OCI-LY7 (cell line): Measurements from ENCODE around the gene ZNF420. TPM values are rescaled to one million over a fixed set of nuclear protein-coding genes. Genes with fewer than 3 reads are reported as not detected.
"Not testable (repeated sequence)": the region's sequence is repeated elsewhere in the genome, so short reads cannot be mapped to it uniquely, and the experiment has no call there.

Source experiments
- BruUV-seq: library from RNA; stranded (reverse); fragments of 400-500 nt; replicated peaks from 2 replicates; lab custom pipeline; 2021; lab: Mats Ljungman, UMichigan
- CTCF ChIA-PET: fragments of 300-600 bp; sonication (Branson Sonifier 250); formaldehyde crosslinking; loops from one replicate; lab custom pipeline; 2022; ENCODE audit warnings: antibody characterized with exemption; ENCODE audit not compliant: unreplicated experiment; lab: Charles Lee
- POLR2A ChIA-PET: fragments of 300-600 bp; sonication (Branson Sonifier 250); formaldehyde crosslinking; loops from one replicate; lab custom pipeline; 2022; ENCODE audit warnings: antibody characterized with exemption; lab: Charles Lee
- DNase-seq: peaks from one replicate; pipeline ENCODE4 v3.0.0-alpha.2; 2015; ENCODE audit warnings: low spot score
- H2AFZ ChIP-seq: fragments of 200-600 bp; sonication (generic), shearing (Covaris generic); 2 replicates; pipeline ENCODE4 v1.6.1; 2014; ENCODE audit warnings: mild to moderate bottlenecking, antibody characterized with exemption, low read length, moderate library complexity
- H3K27ac ChIP-seq: fragments of 200-600 bp; sonication (generic); 2 replicates; pipeline ENCODE4 v1.5.1; 2014; ENCODE audit warnings: mixed run types, low read depth, mild to moderate bottlenecking, moderate library complexity, low read length, inconsistent platforms; ENCODE audit not compliant: poor library complexity, severe bottlenecking
- H3K36me3 ChIP-seq: fragments of 200-600 bp; sonication (generic); 2 replicates; pipeline ENCODE4 v1.6.1; 2014; ENCODE audit warnings: mild to moderate bottlenecking, antibody characterized with exemption, low read length, moderate library complexity, mixed read lengths; ENCODE audit not compliant: insufficient read depth
- H3K4me1 ChIP-seq: fragments of 200-600 bp; sonication (generic); 2 replicates; pipeline ENCODE4 v1.5.1; 2014; ENCODE audit warnings: mild to moderate bottlenecking, low read length; ENCODE audit not compliant: insufficient read depth, poor library complexity, severe bottlenecking
- H3K4me2 ChIP-seq: fragments of 200-600 bp; sonication (generic); 2 replicates; pipeline ENCODE4 v1.6.1; 2014; ENCODE audit warnings: mild to moderate bottlenecking, low read length
- H3K4me3 ChIP-seq: fragments of 200-600 bp; sonication (generic); 2 replicates; pipeline ENCODE4 v1.5.1; 2014; ENCODE audit warnings: mild to moderate bottlenecking, low read depth, low read length; ENCODE audit not compliant: poor library complexity, severe bottlenecking
- H3K79me2 ChIP-seq: fragments of 200-600 bp; sonication (generic); 2 replicates; pipeline ENCODE4 v1.6.1; 2016; ENCODE audit warnings: low read depth, mild to moderate bottlenecking, low read length, moderate library complexity, mixed read lengths; ENCODE audit not compliant: insufficient read depth
- H3K9me2 ChIP-seq: fragments of 200-600 bp; sonication (generic); 2 replicates; pipeline ENCODE4 v1.6.1; 2016; ENCODE audit warnings: mild to moderate bottlenecking, low read length, mixed read lengths; ENCODE audit not compliant: insufficient read depth
- H3K9me3 ChIP-seq: fragments of 200-600 bp; sonication (generic); 2 replicates; pipeline ENCODE4 v1.6.1; 2014; ENCODE audit warnings: mild to moderate bottlenecking, mixed run types, low read length, mixed read lengths
- H4K20me1 ChIP-seq: fragments of 200-600 bp; sonication (generic); 2 replicates; pipeline ENCODE4 v1.6.1; 2014; ENCODE audit warnings: mild to moderate bottlenecking, antibody characterized with exemption, low read length, moderate library complexity, mixed read lengths; ENCODE audit not compliant: insufficient read depth
- EZH2phosphoT487 ChIP-seq: fragments of 200-600 bp; sonication (generic); IDR thresholded peaks from 2 replicates; pipeline ENCODE4 v1.6.1; 2018; ENCODE audit warnings: low read depth, borderline replicate concordance, mild to moderate bottlenecking, mixed run types, antibody characterized with exemption, low read length, moderate library complexity, mixed read lengths
- intact Hi-C: fragments of 100-400 bp; cut with micrococcal nuclease; formaldehyde crosslinking; loops from one replicate; pipeline ENCODE4 v1.10.0; 2022; ENCODE audit not compliant: unreplicated experiment
- total RNA-seq, 2 experiments: library from RNA; depleted of rRNA in 1 of 2; stranded (reverse); fragments of >200 nt in 1 of 2; shearing (Covaris generic) in 1 of 2; gene quantifications; 2 replicates each; pipeline ENCODE4 v1.2.3, GENCODE V29; 2014 to 2022
- TF ChIP-seq, protein P1 (sequence below): fragments of 200-600 bp; sonication (generic); conservative IDR thresholded peaks from 2 replicates; pipeline ENCODE4 v1.5.1; 2014; ENCODE audit warnings: mild to moderate bottlenecking, antibody characterized with exemption, low read length, moderate library complexity, mixed read lengths

ZNF420 gene
- total RNA-seq, 2 experiments from 2014 or later = 8.8 to 11.0 TPM

DNA sequence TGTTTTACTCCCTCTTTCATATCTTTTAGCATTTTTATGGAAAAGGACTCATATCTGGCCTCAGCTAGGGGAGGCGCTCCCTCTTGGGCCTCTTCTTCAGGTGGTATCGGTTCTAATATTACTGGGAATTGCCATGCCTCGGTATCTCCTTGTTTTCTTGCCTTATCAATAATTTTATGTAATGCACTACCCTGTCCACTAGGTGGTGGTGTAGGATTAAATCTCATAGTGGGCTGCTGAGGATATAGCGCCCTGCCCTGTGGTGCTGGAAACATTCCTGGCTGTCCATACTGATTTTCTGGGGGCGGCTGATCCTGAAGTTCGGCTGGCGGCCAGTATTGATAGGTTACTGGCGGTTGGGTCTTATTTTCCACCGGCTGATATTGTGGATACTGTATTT is 35.8 kb downstream of the ZNF420 start:
- Histone ChIP-seq H3K27ac (no peak overlapping the region), H3K4me2 (no peak overlapping the region), H3K79me2 (no peaks in the 10 kb centered on the region), H3K9me3 (no peaks in the 10 kb centered on the region), H2AFZ (no peak overlapping the region), H3K36me3 (peaks cover 18% of the 10 kb centered on the region), H4K20me1 (no peaks in the 10 kb centered on the region), H3K4me1 (no peaks in the 10 kb centered on the region), H3K4me3 (no peak overlapping the region), H3K9me2 (no peaks in the 10 kb centered on the region)
- CTCF ChIA-PET = no interaction called here
- DNase-seq = peak; percentile 47
- POLR2A ChIA-PET = no interaction called here
- intact Hi-C loops = no loop called here
- no peak for TF ChIP-seq EZH2phosphoT487
- TF ChIP-seq, protein P1, sequence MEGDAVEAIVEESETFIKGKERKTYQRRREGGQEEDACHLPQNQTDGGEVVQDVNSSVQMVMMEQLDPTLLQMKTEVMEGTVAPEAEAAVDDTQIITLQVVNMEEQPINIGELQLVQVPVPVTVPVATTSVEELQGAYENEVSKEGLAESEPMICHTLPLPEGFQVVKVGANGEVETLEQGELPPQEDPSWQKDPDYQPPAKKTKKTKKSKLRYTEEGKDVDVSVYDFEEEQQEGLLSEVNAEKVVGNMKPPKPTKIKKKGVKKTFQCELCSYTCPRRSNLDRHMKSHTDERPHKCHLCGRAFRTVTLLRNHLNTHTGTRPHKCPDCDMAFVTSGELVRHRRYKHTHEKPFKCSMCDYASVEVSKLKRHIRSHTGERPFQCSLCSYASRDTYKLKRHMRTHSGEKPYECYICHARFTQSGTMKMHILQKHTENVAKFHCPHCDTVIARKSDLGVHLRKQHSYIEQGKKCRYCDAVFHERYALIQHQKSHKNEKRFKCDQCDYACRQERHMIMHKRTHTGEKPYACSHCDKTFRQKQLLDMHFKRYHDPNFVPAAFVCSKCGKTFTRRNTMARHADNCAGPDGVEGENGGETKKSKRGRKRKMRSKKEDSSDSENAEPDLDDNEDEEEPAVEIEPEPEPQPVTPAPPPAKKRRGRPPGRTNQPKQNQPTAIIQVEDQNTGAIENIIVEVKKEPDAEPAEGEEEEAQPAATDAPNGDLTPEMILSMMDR = peak; percentile 78
- BruUV-seq = no TSS peak

DNA sequence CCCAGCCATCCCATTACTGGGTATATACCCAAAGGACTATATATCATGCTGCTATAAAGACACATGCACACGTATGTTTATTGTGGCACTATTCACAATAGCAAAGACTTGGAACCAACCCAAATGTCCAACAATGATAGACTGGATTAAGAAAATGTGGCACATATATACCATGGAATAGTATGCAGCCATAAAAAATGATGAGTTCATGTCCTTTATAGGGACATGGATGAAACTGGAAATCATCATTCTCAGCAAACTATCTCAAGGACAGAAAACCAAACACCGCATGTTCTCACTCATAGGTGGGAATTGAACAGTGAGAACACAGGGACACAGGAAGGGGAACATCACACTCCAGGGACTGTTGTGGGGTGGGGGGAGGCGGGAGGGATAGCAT is 43.9 kb downstream of the ZNF420 start:
- H3K4me2 ChIP-seq, H2AFZ ChIP-seq, intact Hi-C loops, POLR2A ChIA-PET, DNase-seq, H3K79me2 ChIP-seq, BruUV-seq, H3K4me3 ChIP-seq, H3K9me2 ChIP-seq, H3K4me1 ChIP-seq, H4K20me1 ChIP-seq, CTCF ChIA-PET, H3K27ac ChIP-seq: not testable (repeated sequence)
- Histone ChIP-seq H3K9me3 (peaks cover 36% of the 10 kb centered on the region), H3K36me3 (peaks cover 11% of the 10 kb centered on the region)

DNA sequence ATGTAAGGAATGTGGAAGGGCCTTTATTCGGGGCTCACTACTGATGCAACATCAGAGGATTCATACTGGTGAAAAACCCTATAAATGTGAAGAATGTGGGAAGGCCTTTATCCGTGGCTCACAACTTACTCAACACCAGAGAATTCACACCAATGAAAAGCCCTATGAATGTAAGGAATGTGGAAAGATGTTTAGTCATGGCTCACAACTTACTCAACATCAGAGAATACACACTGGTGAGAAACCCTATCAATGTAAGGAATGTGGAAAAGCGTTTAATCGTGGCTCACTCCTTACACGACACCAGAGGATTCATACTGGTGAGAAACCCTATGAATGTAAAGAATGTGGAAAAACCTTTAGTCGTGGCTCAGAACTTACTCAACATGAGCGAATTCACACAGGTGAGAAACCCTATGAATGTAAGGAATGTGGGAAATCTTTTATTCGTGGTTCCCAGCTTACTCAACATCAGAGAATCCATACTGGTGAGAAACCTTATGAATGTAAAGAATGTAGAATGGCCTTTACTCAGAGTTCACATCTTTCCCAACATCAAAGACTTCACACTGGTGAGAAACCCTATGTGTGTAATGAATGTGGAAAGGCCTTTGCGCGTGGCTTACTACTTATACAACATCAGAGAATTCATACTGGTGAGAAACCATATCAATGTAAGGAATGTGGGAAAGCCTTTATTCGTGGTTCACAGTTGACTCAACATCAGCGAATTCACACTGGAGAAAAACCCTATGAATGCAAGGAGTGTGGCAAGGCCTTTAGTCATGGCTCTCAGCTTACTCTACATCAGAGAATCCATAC is 50.0 kb downstream of the ZNF420 start:
- Histone ChIP-seq H2AFZ (no peak overlapping the region), H3K4me3 (no peak overlapping the region), H3K27ac (no peak overlapping the region), H3K36me3 (peaks cover 45% of the 10 kb centered on the region), H4K20me1 (no peaks in the 10 kb centered on the region), H3K4me2 (no peak overlapping the region), H3K9me3 (peaks cover 76% of the 10 kb centered on the region), H3K4me1 (no peaks in the 10 kb centered on the region), H3K79me2 (no peaks in the 10 kb centered on the region), H3K9me2 (no peaks in the 10 kb centered on the region)
- CTCF ChIA-PET = no interaction called here
- intact Hi-C loops = no loop called here
- peak; percentile 5 for DNase-seq
- TF ChIP-seq EZH2phosphoT487 = no peak
- TF ChIP-seq, protein P1 = no peak
- BruUV-seq = no TSS peak
- POLR2A ChIA-PET = no interaction called here
